DMS53 treated with DMSO at 0.1 percent for 48 hours (cell line): ENCODE results near the gene FOXP3.

Source experiments
- DNase-seq: peaks from one replicate; lab custom pipeline; 2025; ENCODE audit not compliant: unreplicated experiment; lab: John Stamatoyannopoulos, UW

FOXP3 gene

DNA sequence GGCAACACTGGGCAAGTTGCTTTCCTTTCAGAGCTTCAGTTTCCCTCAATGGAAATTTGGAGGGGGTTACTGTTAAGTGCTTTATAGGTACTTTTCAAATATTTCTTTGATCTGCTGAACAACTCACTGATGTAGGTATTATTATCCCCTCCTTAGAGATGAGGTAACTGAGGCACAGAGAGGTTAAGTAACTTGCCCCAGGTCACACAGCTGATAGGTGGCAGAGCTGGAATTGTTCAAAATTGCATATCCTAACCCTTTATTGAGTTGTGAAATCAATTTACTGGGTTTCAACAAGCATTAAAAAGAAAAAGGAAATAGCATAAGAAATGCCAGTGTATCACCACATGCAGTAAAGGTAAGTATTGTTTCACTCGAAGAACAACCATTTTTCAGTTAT is 11.7 kb upstream of the FOXP3 start:
- no peak for DNase-seq

DNA sequence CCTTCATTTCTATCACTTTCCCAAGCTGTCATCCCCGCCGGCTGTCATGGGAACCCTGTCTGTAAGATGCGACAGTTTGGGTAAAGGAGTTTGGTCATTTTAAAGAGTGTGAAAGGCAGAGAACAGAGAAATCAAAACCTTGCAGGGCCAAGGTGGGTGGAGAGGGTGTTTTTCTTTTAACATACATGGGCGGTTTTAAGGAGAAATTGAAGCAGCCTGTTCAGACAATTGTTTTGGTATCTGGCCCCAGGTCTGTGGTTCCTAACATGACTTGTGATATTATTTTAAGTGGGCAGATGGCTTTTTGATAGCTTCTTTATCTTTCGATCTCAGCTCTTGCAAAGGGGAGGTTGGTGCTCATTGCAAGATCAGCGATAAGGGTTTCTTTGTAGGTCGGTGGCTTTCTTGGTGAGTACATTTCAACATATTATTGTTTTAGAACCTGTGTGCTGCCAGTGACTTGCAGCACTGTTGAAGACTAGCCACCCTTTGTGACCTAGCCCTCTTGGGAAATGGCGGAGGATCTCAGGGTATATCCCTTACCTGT is 8.7 kb upstream of the FOXP3 start:
- no peak for DNase-seq

- no peak for DNase-seq
Observed at GRCh38 chrX:49272421-49272820, 7.9 kb upstream of the FOXP3 start.

GRCh38 chrX:49271341-49271740 is 6.8 kb upstream of the FOXP3 start:
- peak; percentile 2 for DNase-seq

GRCh38 chrX:49270249-49270921 is 5.9 kb upstream of the FOXP3 start:
- DNase-seq, result no peak

DNA sequence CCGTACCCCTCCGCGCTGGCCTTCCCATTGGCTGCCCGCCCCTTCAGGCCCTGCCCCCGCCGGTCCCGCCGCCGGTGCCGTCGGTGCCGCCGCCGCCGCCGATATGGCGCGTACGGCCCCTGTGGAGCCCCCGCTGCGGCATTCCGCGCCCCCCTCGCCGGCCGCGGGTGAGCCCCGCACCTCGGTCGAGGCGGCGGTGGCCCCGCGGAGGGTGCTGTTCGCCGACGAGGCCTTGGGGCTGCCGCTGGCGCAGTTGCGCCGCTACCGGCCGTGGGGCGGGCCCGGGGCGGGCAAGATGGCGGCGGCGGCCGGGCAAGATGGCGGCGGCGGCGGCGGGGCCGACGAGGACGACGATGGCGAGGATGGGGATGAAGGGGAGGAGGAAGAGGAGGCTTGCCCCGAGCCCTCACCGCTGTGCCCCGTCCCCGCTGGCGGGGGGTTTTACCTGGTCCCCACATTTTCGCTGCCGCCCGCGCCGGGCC is 5.3 kb upstream of the FOXP3 start, which contains the start of gene PPP1R3F:
PPP1R3F (plus strand) TSS at position 27 of the 482 bp plus-strand sequence; CDS start at position 104, 77 bp downstream.
- DNase-seq, result no peak

DNA sequence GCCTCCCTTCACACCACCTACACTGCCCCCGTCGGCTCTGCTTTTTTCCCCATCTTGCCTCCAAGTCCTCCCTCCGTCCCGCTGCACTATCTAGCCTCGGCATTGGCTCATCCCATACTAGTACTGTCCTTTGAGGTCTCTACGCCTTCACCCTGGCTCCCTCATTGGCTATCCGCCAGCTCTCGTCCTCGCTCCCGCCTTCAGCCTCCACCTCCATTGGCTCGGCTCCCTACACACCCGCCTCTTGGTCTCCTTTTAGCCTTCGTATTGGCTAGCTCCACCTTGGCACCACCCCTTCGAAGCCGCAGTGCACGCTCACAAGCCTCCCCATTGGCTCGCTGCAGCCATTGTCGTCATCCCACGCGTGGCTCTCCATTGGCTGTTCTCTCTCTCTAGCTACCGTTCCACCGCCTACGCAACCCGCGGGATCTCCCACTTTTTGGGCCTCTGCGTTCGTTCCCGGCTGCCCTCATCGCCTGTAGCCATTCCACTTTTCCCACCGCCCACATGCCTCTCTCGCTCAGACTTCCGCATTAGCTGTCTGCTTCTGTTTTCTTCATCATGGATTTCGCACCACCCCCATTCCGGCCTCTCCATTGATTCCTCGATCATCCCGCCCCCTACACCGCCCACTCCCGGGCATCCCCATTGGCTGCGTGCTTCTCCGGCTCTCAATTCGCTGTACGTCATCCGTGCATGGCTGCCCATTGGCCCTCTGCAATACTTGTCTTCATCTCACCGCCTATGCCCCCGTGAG is 4.7 kb upstream of the FOXP3 start:
- peak; percentile 97 for DNase-seq

GRCh38 chrX:49268702-49269009 is 4.1 kb upstream of the FOXP3 start:
- DNase-seq, result no peak

DNA sequence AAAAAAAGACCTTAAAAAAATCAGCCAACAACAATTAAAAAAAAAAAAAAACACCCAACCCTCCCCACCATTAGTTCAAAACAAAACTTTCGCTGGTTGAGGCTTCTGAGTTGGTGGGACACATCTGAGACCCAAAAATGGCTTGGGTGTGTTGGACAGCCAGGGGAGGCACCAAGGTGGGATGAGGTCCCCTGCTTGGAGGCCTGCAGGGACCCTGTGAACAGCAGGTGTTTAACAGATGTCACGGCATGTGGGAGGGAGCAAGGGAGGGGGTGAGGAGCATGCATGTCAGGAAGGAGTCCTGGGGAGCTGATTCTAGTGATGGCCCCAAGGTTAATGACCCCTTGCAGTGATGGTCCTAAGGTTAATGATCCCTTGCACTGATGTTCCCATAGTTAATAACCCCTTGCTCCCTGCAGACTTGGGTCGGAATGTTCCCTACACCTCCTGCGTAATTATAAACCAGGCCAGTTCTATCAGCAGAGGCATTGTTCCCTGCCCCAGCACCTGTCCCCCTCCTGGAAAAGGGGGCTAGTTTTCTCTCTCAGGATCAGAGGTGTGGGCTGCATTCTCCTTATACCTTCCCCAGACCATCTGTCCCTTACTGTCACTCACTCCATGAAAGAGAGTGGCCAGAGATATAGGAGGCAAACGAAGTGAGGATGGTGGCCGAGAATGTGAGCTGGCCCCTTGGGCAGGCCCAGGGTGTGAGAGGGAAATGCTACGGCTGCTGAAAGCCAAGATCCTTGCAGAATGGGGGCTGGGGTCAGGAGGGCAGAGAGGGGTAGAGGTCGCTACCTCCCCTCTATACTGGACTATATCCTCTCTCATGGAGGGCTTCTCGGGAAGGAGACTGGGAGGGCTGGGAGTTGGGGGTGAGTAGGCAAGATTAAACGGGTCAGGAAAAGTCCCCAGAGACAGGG is 2.3 kb upstream of the FOXP3 start:
- DNase-seq, result no peak

DNA sequence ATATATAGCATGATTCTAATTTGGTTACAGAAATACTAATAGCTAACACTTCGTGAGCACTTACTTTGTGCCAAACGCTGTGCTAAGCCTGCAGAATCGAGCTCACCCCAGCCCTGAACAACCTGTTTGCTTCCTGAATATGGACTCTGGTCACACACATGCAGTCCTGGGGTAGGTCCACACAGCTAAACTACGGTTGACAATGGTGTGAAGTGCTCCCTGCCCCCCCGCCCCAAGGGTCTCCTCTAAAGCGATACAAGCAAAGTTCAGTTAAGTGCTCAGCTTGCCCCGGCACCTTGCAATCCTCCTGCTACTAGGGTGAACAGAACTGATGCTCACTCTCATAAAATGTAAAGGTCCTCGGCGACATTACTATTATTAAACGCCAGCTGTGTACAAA is 879 bp downstream of the FOXP3 start:
- DNase-seq, result no peak

GRCh38 chrX:49262603-49263002 is 1.9 kb downstream of the FOXP3 start:
- DNase-seq, result no peak

GRCh38 chrX:49260221-49260985 is 4.1 kb downstream of the FOXP3 start:
- DNase-seq, result no peak

DNA sequence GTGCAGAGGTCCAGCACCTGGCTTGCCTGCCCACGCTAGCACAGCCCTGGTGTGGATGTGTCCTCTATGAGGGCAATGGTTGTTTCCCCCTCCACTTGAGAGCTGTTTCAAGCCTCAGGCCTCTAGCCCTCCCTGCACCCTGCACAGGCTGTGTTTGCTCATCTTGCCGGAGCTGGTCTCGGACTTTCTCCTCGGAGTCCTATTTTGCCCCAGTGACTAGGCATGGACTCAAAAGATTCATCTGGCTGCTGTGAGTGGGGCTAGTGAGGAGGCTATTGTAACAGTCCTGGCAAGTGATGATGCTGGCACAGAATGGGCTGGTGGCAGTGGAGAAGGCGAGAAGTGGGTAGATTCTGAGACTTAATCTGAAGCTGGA is 5.8 kb downstream of the FOXP3 start:
- no peak for DNase-seq

DNA sequence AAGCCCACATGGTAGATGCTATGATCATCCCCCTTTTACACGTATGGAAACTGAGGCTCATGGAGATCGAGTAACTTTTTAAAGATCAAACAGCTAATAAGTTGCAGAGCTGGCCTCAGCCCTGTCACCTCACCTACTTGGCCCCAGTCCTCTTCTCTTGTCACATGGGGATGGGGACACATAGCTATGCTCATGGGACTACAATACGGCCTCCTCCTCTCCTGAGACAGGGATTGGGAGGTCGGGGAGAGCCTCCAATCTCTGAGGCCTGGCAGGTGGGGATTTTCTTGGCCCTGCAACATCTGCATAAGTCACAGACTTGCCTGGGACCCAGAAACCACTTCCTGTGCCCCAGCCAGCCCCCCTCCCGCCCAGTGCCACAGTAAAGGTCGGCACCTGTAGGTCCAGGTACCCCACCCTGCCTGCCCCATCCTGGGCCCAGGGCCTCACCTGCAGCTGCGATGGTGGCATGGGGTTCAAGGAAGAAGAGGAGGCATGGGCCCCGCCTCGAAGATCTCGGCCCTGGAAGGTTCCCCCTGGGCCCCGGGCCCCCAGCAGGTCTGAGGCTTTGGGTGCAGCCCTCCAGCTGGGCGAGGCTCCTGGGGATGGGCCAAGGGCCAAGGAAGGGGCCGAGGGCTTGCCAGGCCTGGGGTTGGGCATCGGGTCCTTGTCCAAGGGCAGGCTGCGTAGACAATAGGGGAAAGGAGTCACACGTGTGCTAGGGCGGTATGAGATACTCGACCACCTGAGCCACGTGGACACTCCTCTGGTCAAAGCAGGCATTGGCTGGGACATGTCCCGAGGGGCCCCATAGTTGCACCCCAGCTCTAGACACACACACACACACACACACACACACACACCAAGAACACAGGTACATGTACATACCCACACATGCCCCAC is 6.4 kb downstream of the FOXP3 start:
- no peak for DNase-seq

GRCh38 chrX:49257074-49257790 is 7.3 kb downstream of the FOXP3 start:
- no peak for DNase-seq

- DNase-seq, result no peak
Observed at GRCh38 chrX:49256268-49256995, 8.1 kb downstream of the FOXP3 start.

GRCh38 chrX:49254639-49255038 is 9.9 kb downstream of the FOXP3 start:
- no peak for DNase-seq

GRCh38 chrX:49251325-49251724 is 13.2 kb downstream of the FOXP3 start:
- DNase-seq, result no peak
